Measurements from ENCODE around the gene GKN2. TPM values are rescaled to one million over a fixed set of nuclear protein-coding genes. Genes with fewer than 3 reads are reported as not detected.

GKN2 gene
- total RNA-seq, 1 donor from 2014 or later = not detected

DNA sequence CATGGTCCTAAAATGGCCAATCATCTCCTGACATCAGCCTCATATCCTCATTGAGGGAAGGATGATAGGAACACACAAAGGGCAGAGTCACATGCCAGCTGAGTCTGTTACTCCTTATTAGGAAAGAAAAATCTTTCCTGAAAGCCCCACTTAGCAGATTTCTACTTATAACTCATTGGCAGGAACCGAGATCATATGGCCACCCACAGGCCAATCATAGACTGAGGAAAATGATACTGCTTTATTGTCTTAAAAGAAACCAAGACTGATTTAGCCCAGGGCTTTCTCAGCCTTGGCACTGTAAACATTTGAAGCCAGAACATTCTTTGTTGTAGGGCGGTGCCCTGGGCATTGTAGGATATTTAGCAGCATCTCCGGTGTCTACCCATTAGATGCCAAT, 18.7 kb downstream of the GKN2 start:
- no peaks in the 10 kb centered on the region for H3K9me3 Mint-ChIP-seq (ENCODE audit: low read depth)
- no peak overlapping the region for H3K27ac Mint-ChIP-seq (ENCODE audit: unreplicated experiment)
- H3K4me3 Mint-ChIP-seq (ENCODE audit: unreplicated experiment) = no peak overlapping the region
- H3K4me1 Mint-ChIP-seq (ENCODE audit: low read depth) = peaks cover 39% of the 10 kb centered on the region
- no peak for DNase-seq (ENCODE audit: low spot score)
- no peaks in the 10 kb centered on the region for H3K27me3 Mint-ChIP-seq (ENCODE audit: low read depth)
- no peaks in the 10 kb centered on the region for H3K36me3 Mint-ChIP-seq (ENCODE audit: low read depth)
- TF ChIP-seq, protein P1, sequence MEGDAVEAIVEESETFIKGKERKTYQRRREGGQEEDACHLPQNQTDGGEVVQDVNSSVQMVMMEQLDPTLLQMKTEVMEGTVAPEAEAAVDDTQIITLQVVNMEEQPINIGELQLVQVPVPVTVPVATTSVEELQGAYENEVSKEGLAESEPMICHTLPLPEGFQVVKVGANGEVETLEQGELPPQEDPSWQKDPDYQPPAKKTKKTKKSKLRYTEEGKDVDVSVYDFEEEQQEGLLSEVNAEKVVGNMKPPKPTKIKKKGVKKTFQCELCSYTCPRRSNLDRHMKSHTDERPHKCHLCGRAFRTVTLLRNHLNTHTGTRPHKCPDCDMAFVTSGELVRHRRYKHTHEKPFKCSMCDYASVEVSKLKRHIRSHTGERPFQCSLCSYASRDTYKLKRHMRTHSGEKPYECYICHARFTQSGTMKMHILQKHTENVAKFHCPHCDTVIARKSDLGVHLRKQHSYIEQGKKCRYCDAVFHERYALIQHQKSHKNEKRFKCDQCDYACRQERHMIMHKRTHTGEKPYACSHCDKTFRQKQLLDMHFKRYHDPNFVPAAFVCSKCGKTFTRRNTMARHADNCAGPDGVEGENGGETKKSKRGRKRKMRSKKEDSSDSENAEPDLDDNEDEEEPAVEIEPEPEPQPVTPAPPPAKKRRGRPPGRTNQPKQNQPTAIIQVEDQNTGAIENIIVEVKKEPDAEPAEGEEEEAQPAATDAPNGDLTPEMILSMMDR (IDR thresholded peaks at IDR 0.05) = no peak

DNA sequence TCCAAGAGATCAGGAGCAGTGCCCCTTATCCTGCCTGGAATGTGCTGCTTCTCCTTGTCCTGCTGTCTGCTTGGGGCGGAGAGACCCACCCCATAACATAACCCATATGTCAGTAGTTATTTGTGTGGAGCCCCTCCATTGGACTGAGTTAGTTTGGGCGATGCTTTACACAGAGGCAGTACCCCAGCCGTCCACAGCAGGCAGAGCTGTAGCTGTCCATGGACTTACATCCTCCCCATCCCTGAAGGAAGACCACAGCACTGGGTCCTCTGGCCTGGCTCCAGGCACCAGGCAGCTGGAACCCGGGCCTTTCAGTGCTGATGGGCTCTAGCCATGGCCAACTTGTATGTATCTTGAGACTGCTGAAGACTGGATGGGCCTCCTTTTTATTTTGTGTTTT, 20.3 kb downstream of the GKN2 start:
- no peaks in the 10 kb centered on the region for H3K27me3 Mint-ChIP-seq (ENCODE audit: low read depth)
- DNase-seq (ENCODE audit: low spot score) = no peak
- peak overlapping the region; percentile 83 for H3K27ac Mint-ChIP-seq (ENCODE audit: unreplicated experiment)
- TF ChIP-seq, protein P1 (IDR thresholded peaks at IDR 0.05) = no peak
- H3K36me3 Mint-ChIP-seq (ENCODE audit: low read depth) = no peaks in the 10 kb centered on the region
- no peaks in the 10 kb centered on the region for H3K9me3 Mint-ChIP-seq (ENCODE audit: low read depth)
- H3K4me3 Mint-ChIP-seq (ENCODE audit: unreplicated experiment) = no peak overlapping the region
- peaks cover 35% of the 10 kb centered on the region for H3K4me1 Mint-ChIP-seq (ENCODE audit: low read depth)

DNA sequence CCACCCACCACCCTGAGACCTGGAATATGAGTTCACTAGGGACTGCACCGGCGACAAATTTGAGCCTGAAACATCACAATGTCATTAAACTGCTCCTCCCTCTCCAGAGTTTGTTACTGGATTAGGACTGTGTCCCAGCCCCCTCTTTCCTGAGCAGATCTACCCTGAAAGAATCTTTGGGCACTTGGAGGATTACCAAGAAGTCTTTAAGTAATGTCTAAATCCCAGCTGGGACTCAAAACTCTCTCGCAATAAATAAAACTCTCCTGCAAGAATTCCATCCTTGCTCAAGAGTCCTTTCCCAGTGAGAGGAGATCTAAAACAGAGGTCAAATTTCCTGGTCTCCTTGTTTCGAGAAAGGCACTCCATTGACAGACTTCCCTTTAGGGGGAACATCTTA, 20.9 kb downstream of the GKN2 start:
- no peak for DNase-seq (ENCODE audit: low spot score)
- no peaks in the 10 kb centered on the region for H3K9me3 Mint-ChIP-seq (ENCODE audit: low read depth)
- no peaks in the 10 kb centered on the region for H3K36me3 Mint-ChIP-seq (ENCODE audit: low read depth)
- TF ChIP-seq, protein P1 (IDR thresholded peaks at IDR 0.05) = no peak
- peak overlapping the region; percentile 83 for H3K27ac Mint-ChIP-seq (ENCODE audit: unreplicated experiment)
- no peaks in the 10 kb centered on the region for H3K27me3 Mint-ChIP-seq (ENCODE audit: low read depth)
- peaks cover 32% of the 10 kb centered on the region for H3K4me1 Mint-ChIP-seq (ENCODE audit: low read depth)
- no peak overlapping the region for H3K4me3 Mint-ChIP-seq (ENCODE audit: unreplicated experiment)

DNA sequence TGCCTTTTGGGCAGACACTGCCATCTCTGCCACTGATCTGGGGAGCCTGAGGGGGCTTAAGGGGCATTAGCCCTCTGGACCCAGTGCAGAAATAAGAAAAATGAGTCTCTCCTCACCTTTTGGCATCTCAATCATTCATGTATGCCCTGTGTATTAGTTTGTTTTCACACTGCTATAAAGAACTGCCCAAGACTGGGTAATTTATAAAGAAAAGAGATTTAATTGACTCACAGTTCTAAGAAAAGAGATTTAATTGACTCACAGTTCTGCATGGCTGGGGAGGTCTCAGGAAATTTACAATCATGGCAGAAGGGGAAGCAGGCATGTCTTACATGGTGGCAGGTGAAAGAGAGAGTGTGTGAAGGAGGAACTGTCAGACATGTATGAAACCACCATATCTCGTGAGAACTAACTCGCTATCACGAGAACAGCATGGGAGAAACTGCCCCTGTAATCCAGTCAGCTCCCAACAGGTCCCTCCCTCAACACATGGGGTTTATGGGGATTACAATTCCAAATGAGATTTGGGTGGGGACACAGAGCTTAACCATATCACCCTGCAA, 21.5 kb downstream of the GKN2 start:
- TF ChIP-seq, protein P1 (IDR thresholded peaks at IDR 0.05) = no peak
- Mint-ChIP-seq H3K4me1 (ENCODE audit: low read depth) (peaks cover 32% of the 10 kb centered on the region), H3K27ac (ENCODE audit: unreplicated experiment) (peak overlapping the region; percentile 13), H3K36me3 (ENCODE audit: low read depth) (no peaks in the 10 kb centered on the region), H3K9me3 (ENCODE audit: low read depth) (no peaks in the 10 kb centered on the region), H3K27me3 (ENCODE audit: low read depth) (no peaks in the 10 kb centered on the region), H3K4me3 (ENCODE audit: unreplicated experiment) (no peak overlapping the region)
- no peak for DNase-seq (ENCODE audit: low spot score)

DNA sequence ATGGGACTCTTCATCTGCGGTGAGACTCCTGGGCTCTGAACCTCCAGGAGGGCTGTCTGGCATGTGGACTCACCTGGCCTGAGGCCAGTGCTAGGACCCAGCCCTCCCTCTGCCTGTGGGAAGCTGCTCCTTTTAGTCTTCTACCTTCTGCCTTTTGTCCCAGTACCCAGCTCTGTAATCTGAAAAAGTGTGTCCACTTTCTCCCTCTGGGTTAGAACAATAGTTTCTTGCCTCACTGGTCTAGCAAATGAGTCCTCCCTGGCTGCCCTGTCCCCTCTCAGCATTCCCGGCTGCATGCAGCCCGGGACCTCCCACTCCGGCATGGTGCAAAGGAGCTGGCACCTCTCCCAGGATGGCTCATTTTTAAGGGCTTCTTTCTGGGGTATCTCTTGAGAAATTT, 25.9 kb downstream of the GKN2 start:
- Mint-ChIP-seq H3K36me3 (ENCODE audit: low read depth) (no peaks in the 10 kb centered on the region), H3K4me1 (ENCODE audit: low read depth) (peaks cover 24% of the 10 kb centered on the region), H3K9me3 (ENCODE audit: low read depth) (no peaks in the 10 kb centered on the region), H3K27me3 (ENCODE audit: low read depth) (no peaks in the 10 kb centered on the region), H3K27ac (ENCODE audit: unreplicated experiment) (peak overlapping the region; percentile 60), H3K4me3 (ENCODE audit: unreplicated experiment) (no peak overlapping the region)
- no peak for DNase-seq (ENCODE audit: low spot score)
- TF ChIP-seq, protein P1 (IDR thresholded peaks at IDR 0.05) = no peak

All from chondrocyte (in vitro differentiated cells).